K562 (cell line): Measurements from ENCODE around the gene ARSJ. TPM values are rescaled to one million over a fixed set of nuclear protein-coding genes. Genes with fewer than 3 reads are reported as not detected.

Experiments
- BRCA1 ChIP-seq, 2 experiments: fragments of 450-650 bp in 1 of 2; sonication (generic) in 1 of 2; formaldehyde crosslinking in 1 of 2; IDR thresholded peaks; 2 replicates each; pipeline versions ENCODE4 v1.5.0 to v1.6.1; 2017 to 2020; ENCODE audit warnings: mild to moderate bottlenecking in 1 of 2, missing genetic modification reagents in 1 of 2
- CBFA2T3 ChIP-seq: fragments of 450-650 bp; IDR thresholded peaks from 2 replicates; pipeline ENCODE4 v1.6.1; 2017
- CREB1 ChIP-seq, 2 experiments: sonication (generic) in 1 of 2; formaldehyde crosslinking in 1 of 2; IDR thresholded peaks; 2 replicates each; pipeline versions ENCODE4 v1.6.1 to v1.8.0; 2012 to 2022; ENCODE audit warnings: inconsistent platforms in 1 of 2, mild to moderate bottlenecking in 1 of 2, missing genetic modification reagents in 1 of 2, moderate library complexity in 1 of 2
- ELF1 ChIP-seq: fragments of 200-800 bp; sonication (Bioruptor generic); IDR thresholded peaks from 2 replicates; pipeline ENCODE4 v1.6.1; 2016; ENCODE audit warnings: missing genetic modification characterization, missing compliant biosample characterization
- KLF10 ChIP-seq: fragments of 250-450 bp; sonication (Bioruptor Pico); IDR thresholded peaks from 2 replicates; pipeline ENCODE4 v1.6.1; 2021; ENCODE audit warnings: matching md5 sums
- MCM2 ChIP-seq: fragments of 450-650 bp; IDR thresholded peaks from 2 replicates; pipeline ENCODE4 v1.6.1; 2017; ENCODE audit warnings: low read depth, mild to moderate bottlenecking
- NR2F6 ChIP-seq: fragments of 450-650 bp; formaldehyde crosslinking; IDR thresholded peaks from 2 replicates; pipeline ENCODE4 v1.4.0; 2020; ENCODE audit warnings: mild to moderate bottlenecking
- SAFB ChIP-seq: fragments of 200-400 bp; formaldehyde crosslinking; IDR thresholded peaks from 2 replicates; pipeline ENCODE4 v1.6.1; 2017; ENCODE audit warnings: low read depth, low read length, borderline replicate concordance
- SIRT6 ChIP-seq: IDR thresholded peaks from one replicate; pipeline ENCODE4 v1.6.1; 2012; ENCODE audit warnings: low read depth, mild to moderate bottlenecking, control low read depth, inconsistent platforms, low read length, moderate library complexity
- SMAD1 ChIP-seq: fragments of 150-350 bp; IDR thresholded peaks from 2 replicates; pipeline ENCODE4 v1.6.1; 2014; ENCODE audit warnings: low read length, low read depth; ENCODE audit not compliant: partially characterized antibody
- SMARCE1 ChIP-seq: fragments of 450-650 bp; IDR thresholded peaks from 2 replicates; pipeline ENCODE4 v1.7.1; 2016; ENCODE audit warnings: mild to moderate bottlenecking
- TCFL5 ChIP-seq: fragments of 250-450 bp; sonication (Bioruptor Pico); conservative IDR thresholded peaks from 2 replicates; pipeline ENCODE4 v1.6.1; 2021; ENCODE audit warnings: mild to moderate bottlenecking, moderate library complexity, matching md5 sums
- ZNF143 ChIP-seq: sonication (generic); formaldehyde crosslinking; IDR thresholded peaks from 2 replicates; pipeline ENCODE4 v1.9.0; 2022; ENCODE audit warnings: mild to moderate bottlenecking, missing genetic modification reagents
- ZNF436 ChIP-seq: fragments of 250-450, 450-650 bp; sonication (Bioruptor Pico); formaldehyde crosslinking; IDR thresholded peaks from 2 replicates; pipeline ENCODE4 v1.7.0; 2020; ENCODE audit warnings: mild to moderate bottlenecking
- ZNF586 ChIP-seq: fragments of 450-650 bp; formaldehyde crosslinking; conservative IDR thresholded peaks from 2 replicates; pipeline ENCODE4 v1.4.0; 2020; ENCODE audit warnings: mild to moderate bottlenecking, moderate library complexity
- ZSCAN29 ChIP-seq: fragments of 450-650 bp; IDR thresholded peaks from 2 replicates; pipeline ENCODE4 v1.6.1; 2017
- polyA plus RNA-seq, 8 experiments: library from polyadenylated mRNA; depleted of rRNA in 4 of 8; stranded (reverse) in 5 of 8; unstranded in 3 of 8; fragments of >200 nt; fragmentation: Nextera tagmentation in 2 of 8; fragmentation: Illumina TruSeq in 1 of 8; extraction: Ambion mirVana in 2 of 8; extraction: Trizol in 1 of 8; gene quantifications; 2 replicates each; pipeline versions ENCODE4 v1.2.1 to v1.2.3, GENCODE V29; 2011 to 2014; ENCODE audit warnings: inconsistent platforms in 1 of 8, missing spikeins in 1 of 8
- total RNA-seq, 7 experiments: library from RNA; depleted of rRNA in 6 of 7; stranded (reverse); fragments of >200 nt in 6 of 7; fragmentation: Illumina TruSeq in 2 of 7; extraction: Trizol in 2 of 7; gene quantifications; 2 replicates each; pipeline versions ENCODE4 v1.2.1 to v1.2.3, GENCODE V29; 2011 to 2021; ENCODE audit warnings: low replicate concordance in 1 of 7
- TF ChIP-seq, protein P1 (sequence below), 2 experiments: fragments of 450-650 bp; IDR thresholded peaks; 2 replicates each; pipeline ENCODE4 v1.6.1; 2016; ENCODE audit warnings: mild to moderate bottlenecking in 2 of 2, borderline replicate concordance in 1 of 2, low read depth in 1 of 2, moderate library complexity in 1 of 2
- TF ChIP-seq, protein P2 (sequence below): sonication (generic); formaldehyde crosslinking; IDR thresholded peaks from 2 replicates; pipeline ENCODE4 v1.8.0; 2022; ENCODE audit warnings: mild to moderate bottlenecking, low read depth, missing genetic modification reagents

The ARSJ gene
- total and polyA plus RNA-seq, 9 of the 15 experiments (the other 6 are each of a cell fraction or from before 2014, with no cell fraction given) = not detected

DNA sequence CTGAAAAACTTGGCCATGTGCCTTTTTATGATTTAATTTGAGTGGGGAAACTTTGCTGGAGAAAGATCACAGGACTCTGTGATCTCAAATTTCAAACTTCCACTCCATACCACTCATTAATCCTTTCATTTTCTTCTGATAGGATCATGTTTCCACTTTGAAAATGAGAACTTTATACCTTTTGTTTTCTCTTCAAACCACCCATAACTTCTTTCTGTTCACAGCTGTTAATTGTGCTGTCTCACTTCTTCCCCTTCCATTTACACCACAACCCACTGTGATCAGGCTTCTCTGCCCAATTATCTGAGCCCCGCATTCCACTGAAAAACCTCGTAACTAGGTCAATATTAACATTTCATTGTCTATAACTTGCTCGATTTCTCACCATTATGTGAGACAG, 47.0 kb upstream of the ARSJ start (continued):
- TF ChIP-seq, protein P1, sequence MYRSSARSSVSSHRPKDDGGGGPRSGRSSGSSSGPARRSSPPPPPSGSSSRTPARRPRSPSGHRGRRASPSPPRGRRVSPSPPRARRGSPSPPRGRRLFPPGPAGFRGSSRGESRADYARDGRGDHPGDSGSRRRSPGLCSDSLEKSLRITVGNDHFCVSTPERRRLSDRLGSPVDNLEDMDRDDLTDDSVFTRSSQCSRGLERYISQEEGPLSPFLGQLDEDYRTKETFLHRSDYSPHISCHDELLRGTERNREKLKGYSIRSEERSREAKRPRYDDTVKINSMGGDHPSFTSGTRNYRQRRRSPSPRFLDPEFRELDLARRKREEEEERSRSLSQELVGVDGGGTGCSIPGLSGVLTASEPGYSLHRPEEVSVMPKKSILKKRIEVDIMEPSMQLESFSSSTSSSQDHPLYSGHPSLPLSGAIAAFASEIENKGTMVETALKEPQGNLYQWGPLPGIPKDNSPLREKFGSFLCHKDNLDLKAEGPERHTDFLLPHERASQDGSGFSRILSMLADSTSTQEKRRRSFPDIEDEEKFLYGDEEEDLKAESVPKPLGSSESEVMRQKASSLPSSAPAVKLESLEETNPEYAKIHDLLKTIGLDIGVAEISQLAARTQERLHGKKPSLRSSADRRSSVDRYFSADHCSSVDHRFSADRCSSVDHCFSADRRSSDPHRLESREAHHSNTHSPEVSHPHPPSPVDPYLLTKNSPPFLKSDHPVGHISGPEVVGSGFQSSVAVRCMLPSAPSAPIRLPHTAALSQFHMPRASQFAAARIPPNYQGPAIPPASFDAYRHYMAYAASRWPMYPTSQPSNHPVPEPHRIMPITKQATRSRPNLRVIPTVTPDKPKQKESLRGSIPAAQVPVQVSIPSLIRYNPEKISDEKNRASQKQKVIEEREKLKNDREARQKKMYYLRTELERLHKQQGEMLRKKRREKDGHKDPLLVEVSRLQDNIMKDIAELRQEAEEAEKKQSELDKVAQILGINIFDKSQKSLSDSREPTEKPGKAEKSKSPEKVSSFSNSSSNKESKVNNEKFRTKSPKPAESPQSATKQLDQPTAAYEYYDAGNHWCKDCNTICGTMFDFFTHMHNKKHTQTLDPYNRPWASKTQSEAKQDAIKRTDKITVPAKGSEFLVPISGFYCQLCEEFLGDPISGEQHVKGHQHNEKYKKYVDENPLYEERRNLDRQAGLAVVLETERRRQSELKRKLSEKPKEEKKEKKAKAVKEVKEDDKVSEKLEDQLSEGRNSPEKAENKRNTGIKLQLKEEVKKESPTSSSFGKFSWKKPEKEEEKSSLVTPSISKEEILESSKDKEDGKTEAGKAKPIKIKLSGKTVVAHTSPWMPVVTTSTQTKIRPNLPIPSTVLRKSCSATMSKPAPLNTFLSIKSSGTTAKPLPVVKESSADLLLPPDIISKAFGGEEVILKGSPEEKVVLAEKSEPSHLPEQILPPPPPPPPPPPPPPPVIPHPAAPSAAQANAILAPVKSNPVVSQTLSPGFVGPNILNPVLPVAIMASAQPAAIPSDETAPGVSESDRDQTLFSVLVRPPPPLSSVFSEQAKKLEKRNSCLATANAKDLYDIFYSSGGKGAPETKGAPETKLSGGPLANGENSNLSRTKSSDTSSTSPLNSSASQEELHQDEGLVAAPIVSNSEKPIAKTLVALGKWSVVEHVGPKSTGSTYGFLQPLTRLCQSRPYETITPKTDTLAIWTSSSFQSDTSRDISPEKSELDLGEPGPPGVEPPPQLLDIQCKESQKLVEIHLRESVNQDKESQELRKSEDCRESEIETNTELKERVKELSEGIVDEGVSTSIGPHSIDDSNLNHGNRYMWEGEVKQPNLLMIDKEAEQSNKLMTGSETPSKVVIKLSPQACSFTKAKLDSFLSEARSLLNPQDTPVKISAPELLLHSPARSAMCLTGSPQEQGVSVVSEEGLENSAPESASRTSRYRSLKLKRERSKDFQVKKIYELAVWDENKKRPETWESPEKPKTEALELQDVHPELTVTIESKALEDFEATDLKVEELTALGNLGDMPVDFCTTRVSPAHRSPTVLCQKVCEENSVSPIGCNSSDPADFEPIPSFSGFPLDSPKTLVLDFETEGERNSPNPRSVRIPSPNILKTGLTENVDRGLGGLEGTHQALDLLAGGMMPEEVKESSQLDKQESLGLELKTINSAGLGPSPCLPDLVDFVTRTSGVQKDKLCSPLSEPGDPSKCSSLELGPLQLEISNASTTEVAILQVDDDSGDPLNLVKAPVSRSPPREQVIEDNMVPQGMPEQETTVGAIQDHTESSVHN (IDR thresholded peaks at IDR 0.05; ENCODE audit: borderline replicate concordance in 1 of 2, low read depth in 1 of 2) = no peak
- no peak for TF ChIP-seq CREB1 (IDR thresholded peaks at IDR 0.05)
- TF ChIP-seq CREB1 (CRISPR knock-in tag; IDR thresholded peaks at IDR 0.05) = no peak
- TF ChIP-seq NR2F6 (CRISPR knock-in tag) = no peak
- TF ChIP-seq ZNF143 = no peak
- TF ChIP-seq ZNF586 (CRISPR knock-in tag) = no peak
- TF ChIP-seq TCFL5 (CRISPR knock-in tag) = no peak
- TF ChIP-seq SAFB = no peak
- no peak for TF ChIP-seq SIRT6
- TF ChIP-seq ZSCAN29 = no peak
- no peak for TF ChIP-seq ELF1 (tag)
- TF ChIP-seq BRCA1 (IDR thresholded peaks at IDR 0.05) = no peak
- TF ChIP-seq BRCA1 (CRISPR knock-in tag; IDR thresholded peaks at IDR 0.05) = no peak
- TF ChIP-seq ZNF436 (CRISPR knock-in tag) = no peak
- no peak for TF ChIP-seq SMARCE1
- no peak for TF ChIP-seq KLF10 (CRISPR knock-in tag)
- TF ChIP-seq SMAD1 = no peak
- TF ChIP-seq, protein P2, sequence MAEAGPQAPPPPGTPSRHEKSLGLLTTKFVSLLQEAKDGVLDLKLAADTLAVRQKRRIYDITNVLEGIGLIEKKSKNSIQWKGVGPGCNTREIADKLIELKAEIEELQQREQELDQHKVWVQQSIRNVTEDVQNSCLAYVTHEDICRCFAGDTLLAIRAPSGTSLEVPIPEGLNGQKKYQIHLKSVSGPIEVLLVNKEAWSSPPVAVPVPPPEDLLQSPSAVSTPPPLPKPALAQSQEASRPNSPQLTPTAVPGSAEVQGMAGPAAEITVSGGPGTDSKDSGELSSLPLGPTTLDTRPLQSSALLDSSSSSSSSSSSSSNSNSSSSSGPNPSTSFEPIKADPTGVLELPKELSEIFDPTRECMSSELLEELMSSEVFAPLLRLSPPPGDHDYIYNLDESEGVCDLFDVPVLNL (CRISPR knock-in tag) = no peak
- TF ChIP-seq MCM2 = no peak
- TF ChIP-seq CBFA2T3 = no peak
